A549 (cell line): ENCODE measurements around the gene DGKD. TPM values are rescaled to one million over a fixed set of nuclear protein-coding genes. Genes with fewer than 3 reads are reported as not detected.

Experiments
- ATAC-seq, 2 experiments: fragments of 200-7000 bp in 1 of 2; fragments of >200 bp in 1 of 2; cut with Nextera tagmentation in 1 of 2; cut with Tn5 transposase in 1 of 2; 3 replicates each; pipeline versions ENCODE4 v1.8.0 to v1.9.1; 2018 to 2020; ENCODE audit warnings: mild to moderate bottlenecking in 1 of 2, moderate library complexity in 1 of 2
- CTCF ChIA-PET: fragments of 300-600 bp; sonication (Branson Sonifier 250); formaldehyde crosslinking; extraction: SDS; loops from one replicate; lab custom pipeline; 2021; ENCODE audit warnings: antibody characterized with exemption, inconsistent platforms; lab: Yijun Ruan, JAX
- POLR2A ChIA-PET: fragments of 350-600 bp; formaldehyde crosslinking; extraction: SDS; loops from one replicate; lab custom pipeline; 2021; ENCODE audit warnings: antibody characterized with exemption, inconsistent platforms; lab: Yijun Ruan, JAX
- DNase-seq, 2 experiments: peaks; one replicate each; pipeline versions ENCODE4 v3.0.0 to v3.0.0-alpha.2; 2011 to 2016; ENCODE audit warnings: low read depth in 1 of 2, low spot score in 1 of 2
- FAIRE-seq: peaks from 2 replicates; lab custom pipeline; 2011; peaks lifted over from hg19 to GRCh38; lab: Jason Lieb, UNC
- H3K27ac ChIP-seq, 2 experiments: fragments of >200 bp; sonication (Bioruptor Twin); formaldehyde crosslinking; 3 replicates each; pipeline ENCODE4 v1.5.1; 2016 to 2017
- H3K4me1 ChIP-seq: fragments of >200 bp; sonication (Bioruptor Twin); formaldehyde crosslinking; 3 replicates; pipeline ENCODE4 v1.6.1; 2016
- H3K4me2 ChIP-seq: fragments of >200 bp; sonication (Bioruptor Twin); formaldehyde crosslinking; 3 replicates; pipeline ENCODE4 v1.6.1; 2016
- H3K4me3 ChIP-seq: fragments of >200 bp; sonication (Bioruptor Twin); formaldehyde crosslinking; 3 replicates; pipeline ENCODE4 v1.5.1; 2016
- H3K9me3 ChIP-seq: fragments of >200 bp; sonication (Bioruptor Twin); formaldehyde crosslinking; 3 replicates; pipeline ENCODE4 v1.6.1; 2016
- JUN ChIP-seq, 2 experiments: fragments of >200 bp; sonication (Bioruptor Twin); formaldehyde crosslinking; IDR thresholded peaks; 2 replicates in 1 of 2; 3 replicates in 1 of 2; pipeline ENCODE4 v1.6.1; 2016 to 2017
- PHF8 ChIP-seq: fragments of 200-600 bp; sonication (generic); IDR thresholded peaks from 2 replicates; pipeline ENCODE4 v1.6.1; 2016; ENCODE audit warnings: low read depth, mild to moderate bottlenecking, antibody characterized with exemption, moderate library complexity, borderline replicate concordance
- SMC3 ChIP-seq: fragments of >200 bp; sonication (Bioruptor Twin); formaldehyde crosslinking; IDR thresholded peaks from 3 replicates; pipeline ENCODE4 v1.6.1; 2018; ENCODE audit warnings: inconsistent platforms
- TP53 ChIP-seq: fragments of 250-450 bp; sonication (Bioruptor Pico); IDR thresholded peaks from 2 replicates; pipeline ENCODE4 v1.5.0; 2021; ENCODE audit warnings: mild to moderate bottlenecking, moderate library complexity
- WGBS: methylation state at CpG from one replicate; pipeline ENCODE4 v1.1.6; 2017; ENCODE audit errors: missing lambda C conversion rate; 5-methylcytosine and 5-hydroxymethylcytosine counted together
- polyA minus RNA-seq: library from RNA; depleted of rRNA, polyadenylated mRNA; stranded (reverse); fragments of >200 nt; gene quantifications from 2 replicates; pipeline ENCODE4 v1.2.3, GENCODE V29; 2011; rRNA and poly(A)+ RNA removed
- polyA plus RNA-seq, 4 experiments: library from polyadenylated mRNA; depleted of rRNA in 3 of 4; stranded (reverse); fragments of >200 nt; fragmentation: RNase III in 1 of 4; extraction: RNeasy Plus Mini Kit Qiagen cat#74134 plus additional on column Dnase treatment in 1 of 4; gene quantifications; 2 replicates in 3 of 4; 3 replicates in 1 of 4; pipeline ENCODE4 v1.2.3, GENCODE V29; 2011 to 2017
- TF ChIP-seq, protein P1 (sequence below): fragments of 200-600 bp; sonication (generic); IDR thresholded peaks from 2 replicates; pipeline ENCODE4 v1.6.1; 2016; ENCODE audit warnings: antibody characterized with exemption, mild to moderate bottlenecking, moderate library complexity
- TF ChIP-seq, protein P2 (sequence below): IDR thresholded peaks from 2 replicates; pipeline ENCODE4 v1.6.1; 2012; ENCODE audit warnings: low read depth, borderline replicate concordance
- TF ChIP-seq, protein P3 (sequence below): IDR thresholded peaks from 2 replicates; pipeline ENCODE4 v1.6.1; 2012
- TF ChIP-seq, protein P4 (sequence below): fragments of >200 bp; sonication (Bioruptor Twin); formaldehyde crosslinking; IDR thresholded peaks from 3 replicates; pipeline ENCODE4 v1.5.1; 2016
- TF ChIP-seq, protein P5 (sequence below): fragments of 250-450 bp; sonication (Bioruptor Pico); IDR thresholded peaks from 2 replicates; pipeline ENCODE4 v1.5.0; 2021; ENCODE audit warnings: mild to moderate bottlenecking, moderate library complexity, borderline replicate concordance

DGKD gene, protein sequence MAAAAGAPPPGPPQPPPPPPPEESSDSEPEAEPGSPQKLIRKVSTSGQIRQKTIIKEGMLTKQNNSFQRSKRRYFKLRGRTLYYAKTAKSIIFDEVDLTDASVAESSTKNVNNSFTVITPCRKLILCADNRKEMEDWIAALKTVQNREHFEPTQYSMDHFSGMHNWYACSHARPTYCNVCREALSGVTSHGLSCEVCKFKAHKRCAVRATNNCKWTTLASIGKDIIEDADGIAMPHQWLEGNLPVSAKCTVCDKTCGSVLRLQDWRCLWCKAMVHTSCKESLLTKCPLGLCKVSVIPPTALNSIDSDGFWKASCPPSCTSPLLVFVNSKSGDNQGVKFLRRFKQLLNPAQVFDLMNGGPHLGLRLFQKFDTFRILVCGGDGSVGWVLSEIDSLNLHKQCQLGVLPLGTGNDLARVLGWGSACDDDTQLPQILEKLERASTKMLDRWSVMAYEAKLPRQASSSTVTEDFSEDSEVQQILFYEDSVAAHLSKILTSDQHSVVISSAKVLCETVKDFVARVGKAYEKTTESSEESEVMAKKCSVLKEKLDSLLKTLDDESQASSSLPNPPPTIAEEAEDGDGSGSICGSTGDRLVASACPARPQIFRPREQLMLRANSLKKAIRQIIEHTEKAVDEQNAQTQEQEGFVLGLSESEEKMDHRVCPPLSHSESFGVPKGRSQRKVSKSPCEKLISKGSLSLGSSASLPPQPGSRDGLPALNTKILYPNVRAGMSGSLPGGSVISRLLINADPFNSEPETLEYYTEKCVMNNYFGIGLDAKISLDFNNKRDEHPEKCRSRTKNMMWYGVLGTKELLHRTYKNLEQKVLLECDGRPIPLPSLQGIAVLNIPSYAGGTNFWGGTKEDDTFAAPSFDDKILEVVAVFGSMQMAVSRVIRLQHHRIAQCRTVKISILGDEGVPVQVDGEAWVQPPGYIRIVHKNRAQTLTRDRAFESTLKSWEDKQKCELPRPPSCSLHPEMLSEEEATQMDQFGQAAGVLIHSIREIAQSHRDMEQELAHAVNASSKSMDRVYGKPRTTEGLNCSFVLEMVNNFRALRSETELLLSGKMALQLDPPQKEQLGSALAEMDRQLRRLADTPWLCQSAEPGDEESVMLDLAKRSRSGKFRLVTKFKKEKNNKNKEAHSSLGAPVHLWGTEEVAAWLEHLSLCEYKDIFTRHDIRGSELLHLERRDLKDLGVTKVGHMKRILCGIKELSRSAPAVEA
- polyA plus RNA-seq (2011; rRNA removed), result 68.8 and 79.0 TPM in 2 replicates
- polyA plus RNA-seq (2012; cell fraction: cytosol; rRNA removed), result 74.5 and 83.0 TPM in 2 replicates
- 371 and 389 TPM in 2 replicates for polyA plus RNA-seq (2012; cell fraction: nucleus; rRNA removed)
- 98.1 to 99.6 TPM (median 99.1 TPM) in 3 replicates for polyA plus RNA-seq (2017; fragmentation: RNase III; extraction: RNeasy Plus Mini Kit Qiagen cat#74134 plus additional on column Dnase treatment)
- polyA minus RNA-seq, result 118 and 170 TPM in 2 replicates

DNA sequence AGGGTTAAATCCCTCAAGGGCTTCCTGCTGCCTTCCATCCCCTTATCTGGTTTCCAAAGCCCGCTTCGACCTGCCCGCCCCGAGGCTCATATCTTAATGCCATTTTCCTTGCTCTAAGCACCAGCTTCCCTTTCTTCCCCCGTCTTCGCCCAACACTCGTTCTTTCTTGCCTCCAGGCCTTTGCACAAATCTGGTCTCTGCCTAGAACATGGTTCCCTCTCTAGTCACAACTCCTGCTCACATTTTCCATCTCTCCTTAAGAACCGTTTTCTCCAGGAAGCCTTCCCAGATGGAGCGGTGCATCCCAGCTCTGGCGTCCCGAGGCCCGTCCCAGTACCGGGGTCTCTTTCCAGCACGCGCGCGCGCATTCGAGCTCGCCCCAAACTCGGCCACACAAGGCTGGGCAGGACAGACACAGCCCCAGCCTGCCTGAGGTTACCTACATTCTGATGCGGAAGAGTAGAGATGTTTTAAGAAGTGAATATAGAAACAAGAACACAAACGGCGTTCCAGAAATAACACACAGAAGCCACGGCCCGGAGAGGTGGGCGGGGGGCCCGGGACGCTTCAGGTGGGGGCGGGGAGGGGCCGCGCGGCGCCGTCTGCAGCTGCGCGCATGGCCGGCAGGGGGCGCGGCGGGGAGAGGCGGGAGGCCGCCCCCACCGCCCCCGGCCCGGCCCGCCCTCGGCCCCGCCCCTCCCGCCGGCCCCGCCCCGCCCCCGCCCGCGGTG, at the start of gene DGKD:
DGKD (plus strand) TSS at position 726 of the 731 bp plus-strand sequence. CDS start 25 bp downstream, outside the sequence.
- no peaks in the 10 kb centered on the region for H3K9me3 ChIP-seq
- TF ChIP-seq, protein P1, sequence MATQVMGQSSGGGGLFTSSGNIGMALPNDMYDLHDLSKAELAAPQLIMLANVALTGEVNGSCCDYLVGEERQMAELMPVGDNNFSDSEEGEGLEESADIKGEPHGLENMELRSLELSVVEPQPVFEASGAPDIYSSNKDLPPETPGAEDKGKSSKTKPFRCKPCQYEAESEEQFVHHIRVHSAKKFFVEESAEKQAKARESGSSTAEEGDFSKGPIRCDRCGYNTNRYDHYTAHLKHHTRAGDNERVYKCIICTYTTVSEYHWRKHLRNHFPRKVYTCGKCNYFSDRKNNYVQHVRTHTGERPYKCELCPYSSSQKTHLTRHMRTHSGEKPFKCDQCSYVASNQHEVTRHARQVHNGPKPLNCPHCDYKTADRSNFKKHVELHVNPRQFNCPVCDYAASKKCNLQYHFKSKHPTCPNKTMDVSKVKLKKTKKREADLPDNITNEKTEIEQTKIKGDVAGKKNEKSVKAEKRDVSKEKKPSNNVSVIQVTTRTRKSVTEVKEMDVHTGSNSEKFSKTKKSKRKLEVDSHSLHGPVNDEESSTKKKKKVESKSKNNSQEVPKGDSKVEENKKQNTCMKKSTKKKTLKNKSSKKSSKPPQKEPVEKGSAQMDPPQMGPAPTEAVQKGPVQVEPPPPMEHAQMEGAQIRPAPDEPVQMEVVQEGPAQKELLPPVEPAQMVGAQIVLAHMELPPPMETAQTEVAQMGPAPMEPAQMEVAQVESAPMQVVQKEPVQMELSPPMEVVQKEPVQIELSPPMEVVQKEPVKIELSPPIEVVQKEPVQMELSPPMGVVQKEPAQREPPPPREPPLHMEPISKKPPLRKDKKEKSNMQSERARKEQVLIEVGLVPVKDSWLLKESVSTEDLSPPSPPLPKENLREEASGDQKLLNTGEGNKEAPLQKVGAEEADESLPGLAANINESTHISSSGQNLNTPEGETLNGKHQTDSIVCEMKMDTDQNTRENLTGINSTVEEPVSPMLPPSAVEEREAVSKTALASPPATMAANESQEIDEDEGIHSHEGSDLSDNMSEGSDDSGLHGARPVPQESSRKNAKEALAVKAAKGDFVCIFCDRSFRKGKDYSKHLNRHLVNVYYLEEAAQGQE, result no peak
- TF ChIP-seq SMC3 (peak; percentile 55), TP53 (peak; percentile 64; the same call in 1 of the 2 replicates), PHF8 (no peak), JUN (IDR thresholded peaks at IDR 0.05) (0 out of 5 replicates have a peak, but pooled peaks of 1 of the 2 experiments have one; percentile 12)
- TF ChIP-seq, protein P2, sequence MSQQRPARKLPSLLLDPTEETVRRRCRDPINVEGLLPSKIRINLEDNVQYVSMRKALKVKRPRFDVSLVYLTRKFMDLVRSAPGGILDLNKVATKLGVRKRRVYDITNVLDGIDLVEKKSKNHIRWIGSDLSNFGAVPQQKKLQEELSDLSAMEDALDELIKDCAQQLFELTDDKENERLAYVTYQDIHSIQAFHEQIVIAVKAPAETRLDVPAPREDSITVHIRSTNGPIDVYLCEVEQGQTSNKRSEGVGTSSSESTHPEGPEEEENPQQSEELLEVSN, result peak; percentile 29; the same call in 1 of the 2 replicates
- TF ChIP-seq, protein P3, sequence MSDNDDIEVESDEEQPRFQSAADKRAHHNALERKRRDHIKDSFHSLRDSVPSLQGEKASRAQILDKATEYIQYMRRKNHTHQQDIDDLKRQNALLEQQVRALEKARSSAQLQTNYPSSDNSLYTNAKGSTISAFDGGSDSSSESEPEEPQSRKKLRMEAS, result peak; percentile 58
- TF ChIP-seq, protein P4, sequence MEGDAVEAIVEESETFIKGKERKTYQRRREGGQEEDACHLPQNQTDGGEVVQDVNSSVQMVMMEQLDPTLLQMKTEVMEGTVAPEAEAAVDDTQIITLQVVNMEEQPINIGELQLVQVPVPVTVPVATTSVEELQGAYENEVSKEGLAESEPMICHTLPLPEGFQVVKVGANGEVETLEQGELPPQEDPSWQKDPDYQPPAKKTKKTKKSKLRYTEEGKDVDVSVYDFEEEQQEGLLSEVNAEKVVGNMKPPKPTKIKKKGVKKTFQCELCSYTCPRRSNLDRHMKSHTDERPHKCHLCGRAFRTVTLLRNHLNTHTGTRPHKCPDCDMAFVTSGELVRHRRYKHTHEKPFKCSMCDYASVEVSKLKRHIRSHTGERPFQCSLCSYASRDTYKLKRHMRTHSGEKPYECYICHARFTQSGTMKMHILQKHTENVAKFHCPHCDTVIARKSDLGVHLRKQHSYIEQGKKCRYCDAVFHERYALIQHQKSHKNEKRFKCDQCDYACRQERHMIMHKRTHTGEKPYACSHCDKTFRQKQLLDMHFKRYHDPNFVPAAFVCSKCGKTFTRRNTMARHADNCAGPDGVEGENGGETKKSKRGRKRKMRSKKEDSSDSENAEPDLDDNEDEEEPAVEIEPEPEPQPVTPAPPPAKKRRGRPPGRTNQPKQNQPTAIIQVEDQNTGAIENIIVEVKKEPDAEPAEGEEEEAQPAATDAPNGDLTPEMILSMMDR, result peak; percentile 75
- TF ChIP-seq, protein P5, sequence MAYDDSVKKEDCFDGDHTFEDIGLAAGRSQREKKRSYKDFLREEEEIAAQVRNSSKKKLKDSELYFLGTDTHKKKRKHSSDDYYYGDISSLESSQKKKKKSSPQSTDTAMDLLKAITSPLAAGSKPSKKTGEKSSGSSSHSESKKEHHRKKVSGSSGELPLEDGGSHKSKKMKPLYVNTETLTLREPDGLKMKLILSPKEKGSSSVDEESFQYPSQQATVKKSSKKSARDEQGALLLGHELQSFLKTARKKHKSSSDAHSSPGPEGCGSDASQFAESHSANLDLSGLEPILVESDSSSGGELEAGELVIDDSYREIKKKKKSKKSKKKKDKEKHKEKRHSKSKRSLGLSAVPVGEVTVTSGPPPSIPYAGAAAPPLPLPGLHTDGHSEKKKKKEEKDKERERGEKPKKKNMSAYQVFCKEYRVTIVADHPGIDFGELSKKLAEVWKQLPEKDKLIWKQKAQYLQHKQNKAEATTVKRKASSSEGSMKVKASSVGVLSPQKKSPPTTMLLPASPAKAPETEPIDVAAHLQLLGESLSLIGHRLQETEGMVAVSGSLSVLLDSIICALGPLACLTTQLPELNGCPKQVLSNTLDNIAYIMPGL, result no peak
- FAIRE-seq (no peak), ATAC-seq (peak; percentile 52 to 56), DNase-seq (peak; percentile 45 to 46)
- H3K27ac ChIP-seq, result peak within 1 kb of the TSS; percentile 91 to 97
- POLR2A ChIA-PET, result no interaction called here
- CTCF ChIA-PET, result interaction anchor here (0.6 to 1.7 kb wide), 25 partner anchors 9 to 479 kb away, joined by 3 to 8 read pairs (median 3); partner anchors contain the start of gene ATG16L1
- peak within 1 kb of the TSS; percentile 74 for H3K4me3 ChIP-seq
- H3K4me1 ChIP-seq, result peaks cover 76% of the 10 kb centered on the region
- H3K4me2 ChIP-seq, result peak within 1 kb of the TSS; percentile 94
- WGBS, result 16% methylated on average over 27 of the region's 56 CpGs
